WTC11 (cell line): ENCODE measurements around the gene SLC25A6. TPM values are rescaled to one million over a fixed set of nuclear protein-coding genes. Genes with fewer than 3 reads are reported as not detected.
A peak's percentile ranks its signal among the peaks of the same experiment; 100 is the strongest.
"Not testable (repeated sequence)": the region's sequence is repeated elsewhere in the genome, so short reads cannot be mapped to it uniquely, and the experiment has no call there.

ENCODE experiments used
- ATAC-seq: fragments of 200-7000 bp; cut with Tn5 transposase; 2 replicates; pipeline ENCODE4 v1.10.0; 2021; ENCODE audit warnings: mild to moderate bottlenecking, moderate library complexity
- CTCF ChIA-PET: fragments of 300-600 bp; sonication (Branson Sonifier 250); formaldehyde crosslinking; loops from one replicate; lab custom pipeline; 2021; ENCODE audit warnings: antibody characterized with exemption; lab: Charles Lee
- POLR2A ChIA-PET: fragments of 350-600 bp; sonication (Branson Sonifier 250); formaldehyde crosslinking; loops from one replicate; lab custom pipeline; 2021; ENCODE audit warnings: antibody characterized with exemption; lab: Charles Lee
- DNase-seq: peaks from one replicate; pipeline ENCODE4 v3.0.0; 2021; ENCODE audit warnings: low spot score
- H3K27ac Mint-ChIP-seq: 2 replicates; pipeline ENCODE4 v1.8.0; 2021; ENCODE audit warnings: mixed read lengths
- H3K27me3 Mint-ChIP-seq: 2 replicates; pipeline ENCODE4 v1.8.0; 2021; ENCODE audit warnings: low read depth, mild to moderate bottlenecking, moderate library complexity, mixed read lengths
- H3K36me3 Mint-ChIP-seq: 2 replicates; pipeline ENCODE4 v1.8.0; 2021; ENCODE audit warnings: mixed read lengths
- H3K4me1 Mint-ChIP-seq: 2 replicates; pipeline ENCODE4 v1.8.0; 2022; ENCODE audit warnings: mixed read lengths
- H3K4me3 Mint-ChIP-seq: 2 replicates; pipeline ENCODE4 v1.8.0; 2021; ENCODE audit warnings: mild to moderate bottlenecking, moderate library complexity, mixed read lengths
- H3K9me3 Mint-ChIP-seq: 2 replicates; pipeline ENCODE4 v1.8.0; 2021; ENCODE audit warnings: mixed read lengths
- CDX4 ChIP-seq: fragments of 250-450 bp; sonication (Bioruptor Pico); IDR thresholded peaks from 2 replicates; pipeline ENCODE4 v1.9.0; 2021; ENCODE audit warnings: moderate library complexity, mild to moderate bottlenecking, inconsistent platforms, borderline replicate concordance
- CREM ChIP-seq: sonication (generic); formaldehyde crosslinking; IDR thresholded peaks from 2 replicates; pipeline ENCODE4 v1.8.1; 2022; ENCODE audit warnings: mild to moderate bottlenecking, missing genetic modification reagents, moderate library complexity
- E2F5 ChIP-seq: sonication (generic); formaldehyde crosslinking; IDR thresholded peaks from 2 replicates; pipeline ENCODE4 v1.8.1; 2022; ENCODE audit warnings: mild to moderate bottlenecking, moderate library complexity, missing genetic modification reagents
- EMX1 ChIP-seq: fragments of 250-450 bp; sonication (Bioruptor Pico); IDR thresholded peaks from 2 replicates; pipeline ENCODE4 v1.8.0; 2021; ENCODE audit warnings: mild to moderate bottlenecking
- ERG ChIP-seq: fragments of 250-450 bp; sonication (Bioruptor Pico); IDR thresholded peaks from 2 replicates; pipeline ENCODE4 v1.8.0; 2021; ENCODE audit warnings: mild to moderate bottlenecking
- FOXK1 ChIP-seq: sonication (generic); formaldehyde crosslinking; IDR thresholded peaks from 2 replicates; pipeline ENCODE4 v1.8.0; 2022; ENCODE audit warnings: mild to moderate bottlenecking, moderate library complexity, missing genetic modification reagents
- FOXP1 ChIP-seq: sonication (generic); formaldehyde crosslinking; IDR thresholded peaks from 2 replicates; pipeline ENCODE4 v1.8.0; 2022; ENCODE audit warnings: missing genetic modification reagents, mild to moderate bottlenecking, moderate library complexity, borderline replicate concordance
- NR2C2 ChIP-seq: sonication (generic); formaldehyde crosslinking; IDR thresholded peaks from 2 replicates; pipeline ENCODE4 v1.8.0; 2022; ENCODE audit warnings: mild to moderate bottlenecking, missing genetic modification reagents
- PREB ChIP-seq: sonication (generic); formaldehyde crosslinking; IDR thresholded peaks from 2 replicates; pipeline ENCODE4 v1.8.1; 2022; ENCODE audit warnings: mild to moderate bottlenecking, missing genetic modification reagents, moderate library complexity, borderline replicate concordance
- PRRX2 ChIP-seq: fragments of 250-450 bp; sonication (Bioruptor Pico); IDR thresholded peaks from 2 replicates; pipeline ENCODE4 v1.8.0; 2021; ENCODE audit warnings: mild to moderate bottlenecking
- RORB ChIP-seq: fragments of 250-450 bp; sonication (Bioruptor Pico); IDR thresholded peaks from 2 replicates; pipeline ENCODE4 v1.9.0; 2021; ENCODE audit warnings: mild to moderate bottlenecking
- TP53 ChIP-seq: sonication (generic); formaldehyde crosslinking; IDR thresholded peaks from 2 replicates; pipeline ENCODE4 v1.8.1; 2023; ENCODE audit warnings: mild to moderate bottlenecking, missing genetic modification reagents
- ZBTB21 ChIP-seq: sonication (generic); formaldehyde crosslinking; IDR thresholded peaks from 2 replicates; pipeline ENCODE4 v1.8.1; 2023; ENCODE audit warnings: mild to moderate bottlenecking, missing genetic modification reagents, borderline replicate concordance
- ZNF423 ChIP-seq: fragments of 250-450 bp; sonication (Bioruptor Pico); IDR thresholded peaks from 2 replicates; pipeline ENCODE4 v2.1.2; 2022; ENCODE audit warnings: mild to moderate bottlenecking, moderate library complexity
- ZNF512 ChIP-seq: sonication (generic); formaldehyde crosslinking; IDR thresholded peaks from 2 replicates; pipeline ENCODE4 v1.8.1; 2022; ENCODE audit warnings: missing genetic modification reagents, borderline replicate concordance
- ZNF671 ChIP-seq: fragments of 250-450 bp; sonication (Bioruptor Pico); IDR thresholded peaks from 2 replicates; pipeline ENCODE4 v1.8.0; 2021; ENCODE audit warnings: mild to moderate bottlenecking
- total RNA-seq: library from RNA; stranded (reverse); gene quantifications from 3 replicates; pipeline ENCODE4 v1.2.3, GENCODE V29; 2021

SLC25A6 gene
- total RNA-seq, 1 experiment from 2014 or later, result 627 TPM

GRCh38 chrX:1405769-1406168 is 13.9 kb upstream of the SLC25A6 start:
- H3K27ac Mint-ChIP-seq, H3K4me3 Mint-ChIP-seq, H3K36me3 Mint-ChIP-seq, H3K9me3 Mint-ChIP-seq, CTCF ChIA-PET, H3K4me1 Mint-ChIP-seq, H3K27me3 Mint-ChIP-seq, ATAC-seq, DNase-seq, POLR2A ChIA-PET: not testable (repeated sequence)

GRCh38 chrX:1403867-1404266 is 12.0 kb upstream of the SLC25A6 start:
- H3K27me3 Mint-ChIP-seq, CTCF ChIA-PET, H3K4me3 Mint-ChIP-seq, DNase-seq, ATAC-seq, H3K27ac Mint-ChIP-seq, POLR2A ChIA-PET, H3K36me3 Mint-ChIP-seq, H3K4me1 Mint-ChIP-seq, H3K9me3 Mint-ChIP-seq: not testable (repeated sequence)

GRCh38 chrX:1403228-1403627 is 11.3 kb upstream of the SLC25A6 start:
- Mint-ChIP-seq H3K27me3 (no peaks in the 10 kb centered on the region), H3K9me3 (no peaks in the 10 kb centered on the region), H3K36me3 (peaks cover 11% of the 10 kb centered on the region), H3K4me3 (no peak overlapping the region), H3K4me1 (no peaks in the 10 kb centered on the region), H3K27ac (no peak overlapping the region)
- ATAC-seq, result no peak
- ChIA-PET POLR2A (no interaction called here), CTCF (no interaction called here)
- DNase-seq, result no peak
- TF ChIP-seq PREB (CRISPR knock-in tag) (no peak), RORB (CRISPR knock-in tag) (no peak), ZNF671 (CRISPR knock-in tag) (no peak), E2F5 (no peak)
- TF ChIP-seq, all 79 proteins: peak for 0

- peaks cover 13% of the 10 kb centered on the region for H3K36me3 Mint-ChIP-seq
These were observed 9.9 kb upstream of the SLC25A6 start for GRCh38 chrX:1401611-1402430.

More at GRCh38 chrX:1401611-1402430, 9.9 kb upstream of the SLC25A6 start:
- Mint-ChIP-seq H3K4me3 (no peak overlapping the region), H3K27me3 (no peaks in the 10 kb centered on the region), H3K27ac (no peak overlapping the region), H3K4me1 (no peaks in the 10 kb centered on the region), H3K9me3 (no peaks in the 10 kb centered on the region)
- DNase-seq (no peak), ATAC-seq (no peak)
- ChIA-PET POLR2A (no interaction called here), CTCF (no interaction called here)
- no peak for TF ChIP-seq PRRX2 (CRISPR knock-in tag)
- TF ChIP-seq FOXP1 (CRISPR knock-in tag), result 0 out of 2 replicates have a peak, but pooled peaks have one; percentile 34
- TF ChIP-seq ZNF512 (CRISPR knock-in tag), result no peak
- no peak for TF ChIP-seq ZNF423 (CRISPR knock-in tag)
- no peak for TF ChIP-seq CDX4 (CRISPR knock-in tag)
- TF ChIP-seq FOXK1, result no peak
- 0 out of 2 replicates have a peak, but pooled peaks have one; percentile 34 for TF ChIP-seq TP53 (CRISPR knock-in tag)
- TF ChIP-seq NR2C2, result no peak
- no peak for TF ChIP-seq CREM (CRISPR knock-in tag)
- 0 out of 2 replicates have a peak, but pooled peaks have one; percentile 5 for TF ChIP-seq EMX1 (CRISPR knock-in tag)
- TF ChIP-seq ERG (CRISPR knock-in tag), result no peak
- no peak for TF ChIP-seq ZBTB21
